HG03460 (cell line): ENCODE measurements around the gene GYS1.
"Not testable (repeated sequence)": the region's sequence is repeated elsewhere in the genome, so short reads cannot be mapped to it uniquely, and the experiment has no call there.

Source experiments
- ATAC-seq: cut with Tn5 transposase; IDR thresholded peaks from one replicate; pipeline ENCODE4 v1.9.1; 2021; ENCODE audit not compliant: unreplicated experiment

Gene GYS1

DNA sequence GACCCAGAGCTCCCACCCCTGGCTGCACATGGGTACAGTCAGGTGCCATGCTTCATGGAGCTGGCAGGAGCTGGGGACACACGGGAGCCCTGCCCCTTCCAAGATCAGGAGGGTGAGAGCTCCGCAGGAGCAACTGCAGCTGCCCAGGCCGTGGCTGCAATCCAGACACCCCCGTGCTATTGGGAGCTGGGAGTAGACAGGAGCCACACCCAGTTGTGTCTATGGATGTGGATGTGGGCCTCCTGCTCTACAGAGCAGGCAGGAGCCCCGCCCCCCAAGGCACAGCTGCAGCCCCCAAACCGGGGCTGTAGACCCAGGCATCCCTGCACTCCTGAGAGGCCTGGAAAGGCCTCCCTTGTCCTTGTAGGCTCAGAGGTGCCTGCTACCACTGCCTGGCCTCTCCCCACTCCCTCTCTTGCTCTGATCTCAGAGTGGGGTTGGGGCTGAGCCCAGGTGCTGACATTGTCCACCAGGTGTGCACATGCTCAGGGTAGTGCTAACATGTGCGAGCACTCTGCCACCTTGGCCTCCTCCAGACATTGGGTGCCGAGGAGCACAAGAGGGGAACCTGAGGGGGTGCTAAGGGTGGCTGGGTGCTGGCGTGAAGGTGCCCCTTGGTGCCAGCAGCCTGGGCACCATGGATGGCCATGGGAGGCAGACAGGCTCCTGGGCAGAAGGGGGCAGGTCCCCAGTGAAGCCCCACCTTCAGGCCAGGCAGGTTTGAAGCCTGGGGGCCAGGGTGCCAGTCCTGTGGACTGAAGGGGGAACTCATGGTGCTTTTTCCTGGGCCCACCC lies 46.4 kb downstream of the GYS1 start:
- ATAC-seq: no peak

- ATAC-seq: no peak
Observed at GRCh38 chr19:48945817-48946216, 47.3 kb downstream of the GYS1 start.

DNA sequence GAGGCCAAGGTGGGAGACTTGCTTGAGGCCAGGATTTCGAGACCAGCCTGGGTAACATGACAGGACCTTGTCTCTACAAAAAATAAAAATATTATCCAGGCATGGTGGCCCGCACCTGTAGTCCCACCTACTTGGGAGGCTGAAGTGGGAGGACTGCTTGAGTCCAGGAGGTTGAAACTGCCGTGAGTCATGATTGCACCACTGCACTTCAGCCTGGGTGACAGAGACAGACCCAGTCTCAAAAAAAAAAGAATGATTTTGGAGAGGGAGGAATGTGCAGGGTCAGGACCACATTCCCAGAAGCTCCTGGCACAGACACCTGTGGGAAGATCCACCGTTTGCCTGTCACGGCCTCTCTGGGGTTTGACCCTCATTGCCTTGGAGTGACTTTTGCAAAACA lies 47.7 kb downstream of the GYS1 start:
- no peak for ATAC-seq

DNA sequence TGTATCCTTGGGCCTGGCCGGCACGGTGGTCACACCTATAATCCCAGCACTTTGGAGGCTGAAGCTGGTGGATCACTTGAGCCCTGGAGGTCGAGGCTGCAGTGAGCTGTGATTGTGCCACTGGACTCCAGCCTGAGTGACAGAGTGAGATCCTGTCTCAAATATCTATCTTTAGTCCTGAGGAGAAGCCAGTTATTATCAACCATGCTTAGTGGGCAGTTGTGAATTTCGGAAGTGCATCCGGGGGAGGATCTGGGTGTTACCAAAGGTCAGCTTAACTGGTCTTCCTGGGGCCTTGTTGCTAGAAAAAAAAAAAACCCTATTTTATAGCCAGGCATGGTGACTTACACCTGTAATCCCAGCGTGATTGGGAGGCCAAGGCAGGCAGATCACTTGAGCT lies 50.0 kb downstream of the GYS1 start:
- no peak for ATAC-seq

DNA sequence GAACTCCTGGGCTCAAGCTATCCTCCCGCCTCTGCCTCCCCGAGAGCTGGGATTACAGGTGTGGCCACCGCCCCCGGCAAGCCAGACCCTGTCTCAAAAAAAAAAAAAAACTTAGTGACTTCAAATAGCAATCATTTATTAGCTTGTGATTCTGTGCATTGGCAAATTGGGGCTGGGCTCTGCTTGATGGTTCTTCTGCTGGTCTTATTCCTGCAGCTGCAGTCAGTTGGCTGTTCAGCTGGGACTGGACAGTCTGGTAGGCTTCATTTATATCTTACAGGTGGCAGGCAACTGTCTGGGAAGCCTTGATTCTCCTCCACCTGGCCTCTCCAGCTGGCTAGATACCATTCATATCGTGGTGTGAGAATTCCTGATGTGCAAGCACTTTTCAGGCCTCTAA lies 52.2 kb downstream of the GYS1 start:
- no peak for ATAC-seq

GRCh38 chr19:48938256-48938655 lies 54.9 kb downstream of the GYS1 start:
- ATAC-seq: no peak

- ATAC-seq: no peak
Observed at GRCh38 chr19:48935864-48936263, 57.2 kb downstream of the GYS1 start.

DNA sequence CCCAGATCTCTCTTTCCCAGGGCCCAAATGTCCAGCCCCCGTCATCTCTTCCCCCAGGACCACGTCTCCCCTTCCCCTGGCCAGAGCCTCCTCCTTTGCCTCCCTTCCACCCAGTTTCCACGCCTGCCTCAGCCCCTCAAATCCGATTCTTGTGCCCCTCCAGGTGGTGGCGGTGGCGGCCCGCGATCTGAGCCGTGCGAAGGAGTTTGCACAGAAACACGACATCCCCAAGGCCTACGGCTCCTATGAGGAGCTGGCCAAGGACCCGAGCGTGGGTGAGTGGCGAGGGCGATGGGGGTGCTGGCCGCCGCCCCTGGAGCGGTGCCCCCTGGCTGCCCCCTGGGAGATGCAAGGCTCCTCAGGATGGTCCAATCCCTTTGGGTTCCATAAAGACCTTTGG lies 58.3 kb downstream of the GYS1 start:
- no peak for ATAC-seq

DNA sequence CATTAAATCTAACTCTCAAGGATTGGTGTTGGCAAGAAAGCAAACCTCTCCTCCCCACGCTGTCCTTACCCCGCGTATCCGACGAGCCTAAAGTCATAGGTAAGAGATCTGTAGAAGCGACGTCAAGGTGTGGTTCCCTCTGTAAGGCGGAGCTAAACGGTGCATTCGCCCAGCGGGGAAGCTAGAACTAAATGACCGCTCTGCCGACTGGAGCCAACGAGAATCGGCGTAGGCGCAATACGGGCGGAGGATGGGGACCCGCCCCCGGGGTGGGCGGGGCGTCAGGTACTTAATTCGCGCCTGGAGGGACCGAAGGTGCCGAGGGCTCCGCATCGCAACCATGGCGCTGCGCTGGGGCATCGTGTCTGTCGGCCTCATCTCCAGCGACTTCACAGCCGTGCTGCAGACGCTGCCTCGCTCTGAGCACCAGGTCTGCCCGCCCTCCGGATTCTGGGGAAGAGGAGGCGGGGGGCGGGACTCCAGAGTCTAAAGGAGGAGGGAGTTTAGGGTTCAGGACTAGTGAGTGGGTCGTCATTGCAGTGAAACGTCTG lies 59.7 kb downstream of the GYS1 start, which contains the start of gene DHDH:
Gene DHDH (plus strand): TSS at position 318 of the 551 bp plus-strand sequence. CDS start 23 bp downstream, at position 341.
- ATAC-seq: no peak

DNA sequence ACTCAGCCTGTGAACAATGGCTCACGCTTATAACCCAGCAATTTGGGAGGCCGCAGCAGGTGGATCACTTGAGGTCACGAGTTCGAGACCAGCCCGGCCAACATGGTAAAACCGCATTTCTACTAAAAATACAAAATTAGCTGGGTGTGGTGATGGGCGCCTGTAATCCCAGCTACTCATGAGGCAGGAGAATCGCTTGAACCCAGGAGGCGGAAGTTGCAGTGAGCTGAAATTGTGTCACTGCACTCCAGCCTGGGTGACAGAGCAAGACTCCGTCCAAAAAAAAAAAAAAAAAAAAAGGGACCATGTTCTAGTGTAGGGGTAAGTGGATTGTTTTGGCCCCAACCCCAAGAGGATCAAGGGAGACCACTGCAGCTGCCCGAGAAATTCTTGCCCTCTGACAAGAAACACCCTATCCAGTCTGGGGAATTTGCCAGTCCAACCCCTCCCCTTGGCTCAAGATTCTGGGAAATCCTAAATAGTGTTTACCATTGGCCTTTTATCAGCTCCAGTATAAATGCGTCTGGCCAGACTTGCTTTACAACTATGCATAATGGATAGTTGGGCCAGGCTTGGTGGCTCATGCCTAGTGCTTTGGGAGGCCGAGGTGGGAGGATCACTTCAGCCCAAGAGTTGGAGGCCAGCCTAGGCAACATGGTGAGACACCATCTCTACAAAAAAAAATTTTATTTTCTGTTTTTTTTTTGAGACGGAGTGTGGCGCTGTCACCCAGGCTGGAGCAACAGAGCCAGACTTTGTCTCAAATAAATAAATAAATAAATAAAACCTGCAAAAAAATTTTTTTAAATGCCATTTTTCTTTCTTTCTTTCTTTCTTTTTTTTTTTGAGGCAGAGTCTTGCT lies 64.7 kb downstream of the GYS1 start:
- no peak for ATAC-seq

DNA sequence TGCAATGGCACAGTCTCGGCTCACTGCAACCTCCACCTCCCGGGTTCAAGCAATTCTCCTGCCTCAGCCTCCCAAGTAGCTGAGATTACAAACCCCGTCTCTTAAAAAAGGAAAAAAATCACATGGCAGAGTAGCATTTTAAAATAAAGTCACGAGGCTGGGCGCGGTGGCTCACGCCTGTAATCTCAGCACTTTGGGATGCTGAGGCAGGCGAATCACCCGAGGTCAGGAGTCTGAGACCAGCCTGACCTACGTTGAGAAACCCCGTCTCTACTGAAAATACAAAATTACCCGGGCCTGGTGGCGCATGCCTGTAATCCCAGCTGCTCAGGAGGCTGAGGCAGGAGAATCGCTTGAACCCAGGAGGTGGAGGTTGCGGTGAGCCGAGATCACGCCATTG lies 65.4 kb downstream of the GYS1 start:
- not testable (repeated sequence) for ATAC-seq

GRCh38 chr19:48926909-48927308 lies 66.2 kb downstream of the GYS1 start:
- ATAC-seq: no peak

- not testable (repeated sequence) for ATAC-seq
Observed at GRCh38 chr19:48925890-48926289, 67.2 kb downstream of the GYS1 start.

DNA sequence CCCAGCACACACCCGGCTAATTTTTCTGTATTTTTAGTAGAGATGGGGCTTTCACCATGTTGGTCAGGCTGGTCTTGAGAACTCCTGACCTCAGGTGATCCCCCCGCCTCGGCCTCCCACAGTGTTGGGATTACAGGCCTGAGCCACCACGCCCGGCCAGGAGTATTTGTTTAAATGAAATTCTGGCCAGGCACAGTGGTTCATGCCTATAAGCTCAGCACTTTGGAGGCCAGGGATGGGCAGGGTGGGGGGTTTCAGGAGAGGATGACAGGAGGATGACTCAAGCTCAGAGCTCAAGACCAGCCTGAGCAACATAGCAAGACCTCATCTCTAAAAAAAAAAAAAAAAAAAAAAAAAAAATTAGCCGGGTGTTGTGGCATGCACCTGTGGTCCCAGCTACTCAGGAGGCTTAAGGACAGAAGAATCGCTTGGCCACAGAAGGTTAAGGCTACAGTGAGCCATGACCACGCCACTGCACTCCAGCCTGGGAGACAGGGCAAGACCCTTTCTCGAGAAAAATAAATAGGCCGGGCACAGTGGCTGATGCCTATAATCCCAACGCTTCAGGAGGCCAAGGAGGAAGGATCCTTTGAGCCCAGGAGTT lies 67.8 kb downstream of the GYS1 start:
- ATAC-seq: no peak

DNA sequence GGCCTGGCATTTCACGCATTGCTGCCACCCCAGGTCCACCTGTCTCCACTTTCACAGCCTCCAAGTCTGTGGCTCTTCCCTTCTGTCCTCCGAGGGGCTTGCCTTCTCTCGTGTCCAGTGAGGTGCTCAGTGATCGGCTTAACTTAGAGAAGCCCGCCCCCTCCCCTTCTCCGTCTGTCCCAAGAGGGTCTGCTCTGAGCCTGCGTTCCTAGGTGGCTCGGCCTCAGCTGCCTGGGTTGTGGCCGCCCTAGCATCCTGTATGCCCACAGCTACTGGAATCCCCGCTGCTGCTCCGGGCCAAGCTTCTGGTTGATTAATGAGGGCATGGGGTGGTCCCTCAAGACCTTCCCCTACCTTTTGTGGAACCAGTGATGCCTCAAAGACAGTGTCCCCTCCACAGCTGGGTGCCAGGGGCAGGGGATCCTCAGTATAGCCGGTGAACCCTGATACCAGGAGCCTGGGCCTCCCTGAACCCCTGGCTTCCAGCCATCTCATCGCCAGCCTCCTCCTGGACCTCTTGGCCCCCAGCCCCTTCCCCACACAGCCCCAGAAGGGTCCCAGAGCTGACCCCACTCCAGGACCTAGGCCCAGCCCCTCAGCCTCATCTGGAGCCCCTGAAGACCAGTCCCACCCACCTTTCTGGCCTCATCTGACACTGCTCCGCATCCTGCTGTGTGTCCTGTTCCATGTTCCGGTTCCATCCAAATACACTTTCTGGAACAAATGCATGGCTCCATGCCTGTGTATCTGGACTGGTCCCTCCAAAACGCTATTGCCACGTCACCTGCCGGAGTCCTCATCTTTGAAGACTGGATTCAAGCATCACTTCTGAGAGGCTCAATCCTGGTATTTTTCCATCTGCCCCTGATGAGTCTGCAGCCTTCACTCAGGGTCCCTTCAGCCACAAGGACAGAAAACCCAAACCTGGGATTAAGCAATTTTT lies 70.3 kb downstream of the GYS1 start:
- no peak for ATAC-seq

DNA sequence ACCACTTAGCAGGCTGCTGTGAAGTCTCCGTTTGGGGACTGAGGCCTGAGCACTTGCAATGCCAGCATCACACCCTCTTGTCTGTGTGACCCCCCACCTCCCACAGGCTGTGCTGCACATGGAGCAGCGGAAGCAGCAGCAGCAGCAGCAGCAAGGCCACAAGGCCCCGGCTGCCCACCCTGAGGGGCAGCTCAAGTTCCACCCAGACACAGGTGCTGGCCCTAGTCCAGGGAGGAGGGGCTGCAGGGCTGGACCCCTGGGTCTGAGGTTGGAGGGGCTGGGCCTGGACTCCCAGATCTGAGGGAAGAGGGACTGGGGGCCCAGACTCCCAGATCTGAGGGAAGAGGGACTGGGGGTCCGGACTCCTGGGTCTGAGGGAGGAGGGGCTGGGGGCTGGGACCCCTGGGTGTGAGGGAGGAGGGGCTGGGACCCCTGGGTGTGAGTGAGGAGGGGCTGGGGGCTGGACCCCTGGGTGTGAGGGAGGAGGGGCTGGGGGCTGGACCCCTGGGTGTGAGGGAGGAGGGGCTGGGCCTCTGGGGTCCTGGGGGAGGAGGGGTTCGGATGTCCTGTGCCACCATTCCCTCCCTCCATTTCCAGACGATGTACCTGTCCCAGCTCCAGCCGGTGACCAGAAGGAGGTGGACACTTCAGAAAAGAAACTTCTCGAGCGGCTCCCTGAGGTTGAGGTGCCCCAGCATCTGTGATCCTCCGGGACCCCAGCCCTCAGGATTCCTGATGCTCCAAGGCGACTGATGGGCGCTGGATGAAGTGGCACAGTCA lies 71.2 kb downstream of the GYS1 start:
- ATAC-seq: no peak

DNA sequence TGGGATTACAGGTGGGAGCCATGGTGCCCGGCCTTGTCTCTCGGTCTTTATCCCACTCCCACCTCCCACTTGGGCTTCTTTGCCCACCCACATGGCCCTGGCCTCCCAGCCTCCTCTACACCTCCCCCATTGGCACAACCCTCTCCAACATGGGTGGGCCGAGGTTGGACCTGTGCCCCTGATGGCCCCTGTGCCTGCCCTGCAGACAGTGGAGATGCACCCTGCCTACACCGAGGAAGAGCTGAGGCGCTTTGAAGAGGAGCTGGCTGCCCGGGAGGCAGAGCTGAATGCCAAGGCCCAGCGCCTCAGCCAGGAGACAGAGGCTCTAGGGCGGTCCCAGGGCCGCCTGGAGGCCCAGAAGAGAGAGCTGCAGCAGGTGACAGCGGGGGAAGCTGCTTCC lies 72.2 kb downstream of the GYS1 start:
- ATAC-seq: no peak

- not testable (repeated sequence) for ATAC-seq
Observed at GRCh38 chr19:48919271-48919670, 73.8 kb downstream of the GYS1 start.

- no peak for ATAC-seq
Observed at GRCh38 chr19:48918801-48919247, 74.3 kb downstream of the GYS1 start.
